Stimulated activated CD4-positive, alpha-beta T cell treated with anti-CD3 and anti-CD28 coated beads, Interleukin-12 subunit alpha, Interleukin-12 subunit beta, amount 100 ng/mL, for 48 hours (primary cell): ENCODE results near the gene POLR1C.
"Not testable (repeated sequence)": the region's sequence is repeated elsewhere in the genome, so short reads cannot be mapped to it uniquely, and the experiment has no call there.

Experiments
- DNase-seq, 3 donors: peaks; one replicate each; pipeline ENCODE4 v3.0.0-alpha.2; 2020; ENCODE audit warnings: low read depth in 2 of 3, low spot score in 1 of 3

POLR1C gene

DNA sequence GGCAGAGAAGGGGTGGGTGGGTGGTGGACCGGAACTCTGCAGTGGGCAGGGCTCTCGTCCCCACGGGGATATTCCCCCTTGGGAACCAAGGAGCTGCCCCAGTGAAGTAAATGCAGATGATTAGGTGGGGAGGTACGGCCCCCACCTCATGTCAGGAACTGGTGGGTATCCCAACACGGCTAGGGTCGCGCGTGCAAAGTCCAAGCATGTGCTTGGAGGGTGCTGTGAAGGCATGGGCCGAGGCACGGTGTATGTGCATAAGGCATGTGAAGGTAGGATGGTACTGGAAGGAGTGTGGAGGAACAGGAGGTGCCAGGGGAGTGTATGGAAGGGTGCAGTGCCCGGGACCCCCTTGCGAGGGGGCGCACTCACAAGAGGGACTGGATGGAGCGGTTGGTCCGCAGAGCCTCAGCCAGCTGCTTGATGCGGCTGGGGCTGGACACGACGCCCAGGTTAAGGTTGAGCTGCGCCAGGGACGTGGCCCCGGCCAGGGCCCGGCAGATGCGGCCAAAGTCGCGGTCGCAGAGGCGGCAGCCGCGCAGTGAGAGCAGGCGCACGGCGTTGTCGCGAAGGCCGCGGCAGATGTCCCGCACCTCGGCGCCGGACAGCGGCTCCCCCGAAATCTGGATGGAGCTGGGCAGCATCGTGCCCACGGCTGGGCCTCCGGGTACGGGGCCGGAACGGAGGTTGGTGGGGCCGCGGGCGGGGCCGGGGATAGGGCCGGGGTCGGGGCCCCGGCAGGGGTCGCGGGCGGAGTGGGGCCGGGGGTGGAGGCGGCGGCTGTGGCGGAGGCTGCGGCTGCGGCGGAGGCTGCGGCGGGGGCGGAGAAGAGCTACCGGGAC is 7.5 kb upstream of the POLR1C start:
- no peak for DNase-seq

DNA sequence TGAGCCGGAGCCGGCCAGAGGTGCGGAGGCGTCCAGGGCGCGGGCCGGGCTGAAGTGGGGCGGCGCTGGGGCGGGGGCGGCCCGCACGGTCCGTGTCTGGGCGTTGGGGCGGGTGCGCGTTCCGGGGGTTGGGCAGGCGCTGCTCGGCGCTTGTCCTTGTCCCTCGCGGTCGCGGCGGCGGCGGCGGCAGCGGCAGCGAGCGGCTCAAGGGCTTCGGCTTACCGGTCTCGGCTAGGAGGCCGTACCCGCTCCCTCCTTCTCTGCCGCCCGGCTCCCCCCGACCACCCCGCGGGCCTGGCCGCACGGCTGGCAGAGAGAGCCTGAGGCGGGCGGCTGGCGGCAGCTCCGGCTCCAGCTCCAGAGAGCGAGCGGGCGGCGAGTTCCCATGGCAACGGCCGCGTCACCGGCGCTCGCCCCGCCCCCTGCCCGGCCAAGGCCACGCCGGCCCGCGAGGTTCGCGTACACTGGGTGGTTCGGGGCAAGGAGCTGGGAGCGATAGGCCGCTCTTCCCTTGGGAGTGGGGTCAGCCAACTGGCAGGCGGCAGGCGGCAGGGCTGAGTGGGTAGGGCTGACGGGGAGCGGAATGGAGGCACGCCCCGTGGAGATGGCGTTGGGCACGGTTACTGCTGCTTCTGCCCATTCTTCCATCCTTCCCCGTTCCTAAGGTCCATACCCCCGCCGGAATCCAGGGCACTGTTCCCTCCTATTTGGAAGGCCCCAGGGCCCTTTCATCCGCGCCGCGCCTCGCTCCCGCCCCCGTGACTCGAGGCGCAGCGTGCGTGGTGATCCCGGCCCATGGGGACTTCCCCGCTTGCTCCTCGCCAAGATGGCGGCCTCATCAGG is 6.7 kb upstream of the POLR1C start, which contains the start of gene LRRC73:
TSS of gene LRRC73 (minus strand) at position 363 of the 843 bp plus-strand sequence. CDS start 561 bp downstream, outside the sequence.
- DNase-seq = peak; percentile 33 to 78 (median 58)

DNA sequence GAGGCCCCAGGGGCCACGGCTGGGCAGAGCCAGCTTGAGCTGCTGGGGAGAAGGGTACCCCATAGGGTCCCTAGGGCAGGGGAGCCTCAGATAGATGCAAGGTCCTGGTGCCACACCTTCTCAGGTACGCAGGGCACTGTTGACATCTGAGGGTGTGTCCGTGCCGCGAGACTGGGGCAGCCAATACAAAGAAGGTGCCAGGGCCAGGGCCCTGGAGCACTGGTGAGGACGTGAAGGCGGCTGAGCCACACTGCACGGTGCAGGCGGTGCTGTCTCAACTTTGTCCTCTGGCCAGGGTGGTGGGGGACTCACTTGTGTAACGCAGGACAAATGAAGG is 6.1 kb upstream of the POLR1C start:
- no peak for DNase-seq

DNA sequence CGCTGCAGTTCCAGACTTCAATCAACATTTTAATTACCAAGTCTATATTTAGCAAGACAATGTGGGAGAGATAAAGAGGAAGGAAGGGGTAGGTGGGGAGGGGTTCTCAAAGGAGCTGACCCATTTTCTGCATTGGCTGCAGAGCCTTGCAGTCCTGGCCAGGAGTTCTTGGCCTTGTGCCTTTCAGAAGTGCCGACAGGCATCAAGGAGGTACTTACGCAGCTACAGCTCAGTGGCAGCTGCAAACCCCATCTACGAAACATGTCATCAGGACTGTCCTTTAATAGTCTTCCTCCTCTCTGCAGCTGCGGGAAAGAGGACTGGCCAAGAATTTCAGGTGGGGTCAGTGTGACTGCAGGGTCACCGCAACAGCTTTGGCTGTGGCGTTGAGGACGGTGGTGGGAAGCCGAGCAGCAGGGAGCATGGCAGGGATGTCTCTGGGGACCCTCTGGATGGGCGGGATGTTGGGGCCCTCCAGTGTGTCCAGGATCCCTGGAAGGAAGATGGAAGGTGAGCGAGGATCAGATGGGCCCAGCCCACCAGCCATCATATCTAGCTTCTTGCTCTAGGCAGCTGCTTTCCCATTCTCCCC is 5.0 kb upstream of the POLR1C start:
- no peak for DNase-seq

DNA sequence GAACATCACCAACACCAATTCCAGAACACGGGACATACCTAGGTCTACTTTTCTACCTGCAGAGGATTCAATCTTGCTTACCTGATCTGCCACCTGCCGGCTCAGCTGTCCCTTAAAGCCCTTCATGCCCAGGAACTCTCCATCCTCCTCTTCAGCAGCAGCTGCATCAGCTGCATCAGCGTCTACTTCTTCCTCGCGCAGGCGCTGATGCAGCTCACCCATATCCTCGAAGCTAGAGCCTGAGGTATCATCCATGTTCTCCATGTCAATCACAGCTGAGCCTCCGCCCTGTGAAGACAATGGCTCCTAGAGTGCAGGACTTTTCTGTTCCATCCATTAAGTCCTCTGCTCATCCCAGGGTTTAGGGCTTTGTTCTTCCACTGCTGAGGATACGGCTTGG is 1.1 kb upstream of the POLR1C start:
- DNase-seq = no peak

DNA sequence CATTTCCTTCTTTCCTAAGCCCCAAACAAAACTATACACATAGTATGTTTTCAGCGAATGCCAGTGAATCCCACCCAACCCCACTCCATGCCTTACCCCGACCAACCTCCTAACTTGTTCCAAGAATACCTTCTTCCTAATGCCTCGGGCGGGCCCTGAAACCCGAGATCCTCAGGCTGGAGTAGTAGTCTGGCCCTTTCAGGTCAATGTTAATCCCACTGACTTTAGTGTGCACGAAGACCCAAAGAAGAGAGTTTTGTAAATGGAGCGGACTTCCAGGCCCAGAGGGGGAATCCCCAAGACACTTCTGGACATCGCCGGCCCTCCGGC is 557 bp upstream of the POLR1C start:
- DNase-seq = no peak

DNA sequence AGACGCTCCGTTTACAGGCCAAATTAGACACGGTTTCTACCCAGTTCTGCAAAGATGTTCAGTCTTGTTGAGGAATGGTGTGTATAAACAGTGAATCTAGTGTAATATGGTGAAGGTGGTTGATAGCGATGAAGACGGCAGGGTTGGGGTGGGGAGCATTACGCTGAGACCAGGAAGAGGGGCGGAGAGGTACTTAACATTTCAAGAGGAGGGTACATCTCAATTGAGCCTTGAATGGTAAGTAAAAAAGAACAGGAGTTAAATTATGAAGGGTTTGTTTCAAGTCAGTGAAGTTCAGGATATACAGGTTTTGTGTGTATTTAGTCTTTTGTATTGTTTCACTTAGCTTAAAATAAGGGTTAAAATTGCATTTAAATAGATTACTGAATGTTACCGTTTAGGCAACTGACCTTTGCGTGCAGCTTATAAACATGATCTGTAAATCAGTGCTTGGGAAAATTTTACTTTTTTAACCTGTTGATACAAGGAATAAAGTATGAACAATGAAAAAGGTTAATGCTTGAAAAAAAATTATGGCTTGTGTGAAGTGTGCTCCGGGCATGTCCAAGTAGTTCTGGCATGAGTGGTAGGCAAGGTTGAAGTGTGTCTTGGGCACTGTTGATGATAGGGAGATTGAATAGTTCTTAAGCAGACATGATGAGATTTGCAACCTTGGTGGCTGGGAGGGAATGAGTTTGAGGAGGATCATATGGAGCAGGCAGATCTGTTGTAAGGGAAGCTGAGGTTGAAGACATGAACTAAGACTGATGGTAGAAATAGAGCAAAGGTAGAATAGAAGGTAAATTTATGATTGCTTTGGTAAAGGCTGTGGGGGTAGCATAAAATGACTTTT is 842 bp downstream of the POLR1C start:
- DNase-seq = no peak

DNA sequence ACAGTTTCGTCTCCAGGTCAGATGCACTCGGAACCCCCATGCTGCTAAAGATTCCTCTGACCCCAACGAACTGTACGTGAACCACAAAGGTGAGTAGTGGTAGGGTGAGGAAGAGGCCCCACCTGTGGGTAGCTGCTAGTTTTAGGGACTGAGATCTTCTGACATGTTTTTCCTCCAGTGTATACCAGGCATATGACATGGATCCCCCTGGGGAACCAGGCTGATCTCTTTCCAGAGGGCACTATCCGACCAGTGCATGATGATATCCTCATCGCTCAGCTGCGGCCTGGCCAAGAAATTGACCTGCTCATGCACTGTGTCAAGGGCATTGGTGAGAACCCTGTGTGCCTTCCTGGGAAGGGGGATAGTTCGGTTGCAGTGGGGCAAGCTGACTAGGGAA is 3.2 kb downstream of the POLR1C start:
- DNase-seq = no peak

DNA sequence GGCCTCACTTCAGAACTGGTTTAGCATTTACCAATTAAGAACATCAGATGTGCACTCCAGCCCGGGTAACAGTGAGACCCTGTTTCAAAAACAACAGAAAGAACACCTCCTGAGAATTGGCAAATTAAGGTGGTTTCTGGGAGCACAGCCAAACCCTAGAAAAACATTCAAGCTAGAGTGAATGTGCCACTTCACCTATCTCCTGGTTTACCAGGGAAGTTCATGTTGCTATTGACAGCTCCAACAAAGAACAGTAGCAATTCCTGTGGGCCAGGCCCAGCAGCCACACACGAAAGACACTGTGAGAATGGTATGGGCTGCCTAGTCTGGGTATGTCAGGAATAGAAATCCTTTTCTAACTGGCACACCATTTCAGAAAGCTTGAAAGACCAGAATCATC is 4.9 kb downstream of the POLR1C start:
- no peak for DNase-seq

DNA sequence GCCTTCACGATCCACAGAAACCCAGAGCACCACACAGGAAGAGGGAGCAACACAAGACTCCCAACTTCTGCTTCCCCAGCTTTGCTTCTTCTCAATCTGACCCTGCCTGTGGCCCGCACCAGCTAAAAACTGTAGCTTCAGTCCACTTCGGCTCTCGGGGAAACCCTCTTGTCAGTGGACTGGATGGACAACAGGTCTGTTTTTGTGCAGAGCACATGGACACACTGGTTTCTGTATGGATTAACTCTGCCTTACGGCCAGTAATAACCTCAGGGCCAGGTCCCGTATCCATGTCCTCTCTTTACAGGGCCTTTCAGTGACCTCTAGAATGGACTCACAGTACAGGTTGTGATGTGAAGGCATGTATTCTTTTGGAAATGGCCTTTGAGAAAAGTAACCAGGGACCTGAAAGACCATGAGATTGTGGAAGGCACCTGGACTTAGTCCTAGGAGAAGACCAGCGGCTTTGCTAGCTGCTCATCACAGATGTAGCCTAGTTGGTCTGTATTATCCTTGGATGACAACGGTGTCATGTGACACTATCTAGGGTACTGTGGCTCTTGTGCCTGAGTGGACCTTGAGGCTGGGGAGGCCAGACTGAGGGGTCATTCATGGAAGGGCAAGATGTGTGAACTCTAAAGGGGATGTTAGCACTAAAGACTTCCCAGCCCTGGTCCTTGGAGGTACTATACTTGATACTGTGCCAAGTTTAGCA is 5.8 kb downstream of the POLR1C start:
- no peak for DNase-seq

DNA sequence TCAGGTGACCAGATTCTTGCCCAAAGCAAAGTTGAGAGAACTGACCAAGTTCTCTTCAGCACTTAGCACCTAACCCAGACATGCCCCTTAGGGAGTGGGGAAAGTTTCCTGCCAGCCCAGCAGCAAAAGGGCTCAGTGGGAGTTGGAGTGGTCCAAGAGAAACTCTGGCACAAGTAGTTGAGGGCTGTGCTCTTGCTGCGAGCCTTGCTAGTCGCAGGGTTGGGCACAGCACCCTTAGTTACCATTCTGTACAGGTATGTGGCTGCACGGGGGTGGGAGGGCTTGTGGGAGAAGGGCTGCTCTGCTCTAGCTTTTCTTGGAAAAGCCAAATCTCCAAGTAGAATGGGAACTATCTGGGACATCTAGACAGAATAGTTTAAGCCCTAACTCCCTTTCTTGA is 6.4 kb downstream of the POLR1C start:
- no peak for DNase-seq

DNA sequence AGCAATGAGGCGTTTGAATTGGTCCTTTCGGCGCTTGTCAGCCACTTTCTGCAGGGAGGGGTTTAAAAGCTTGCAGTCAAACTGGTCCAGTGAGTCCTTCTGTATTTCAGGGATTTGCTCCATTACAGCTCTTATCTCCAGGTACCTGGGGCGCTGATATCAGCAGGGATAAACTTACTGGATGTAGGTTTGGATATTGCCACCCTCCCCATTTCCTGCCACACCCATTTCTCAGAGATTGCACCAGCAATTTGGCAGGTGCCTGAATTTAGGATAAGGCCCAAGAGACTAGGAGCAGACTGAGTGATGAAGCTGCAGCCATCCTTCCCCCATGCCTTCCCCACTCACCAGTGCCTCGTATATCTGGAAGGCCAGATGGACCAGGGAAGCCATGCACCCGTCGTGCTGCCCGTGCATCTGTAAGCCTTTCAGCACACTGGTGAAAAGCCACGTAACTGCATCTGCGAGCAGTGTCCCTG is 7.6 kb downstream of the POLR1C start:
- no peak for DNase-seq

DNA sequence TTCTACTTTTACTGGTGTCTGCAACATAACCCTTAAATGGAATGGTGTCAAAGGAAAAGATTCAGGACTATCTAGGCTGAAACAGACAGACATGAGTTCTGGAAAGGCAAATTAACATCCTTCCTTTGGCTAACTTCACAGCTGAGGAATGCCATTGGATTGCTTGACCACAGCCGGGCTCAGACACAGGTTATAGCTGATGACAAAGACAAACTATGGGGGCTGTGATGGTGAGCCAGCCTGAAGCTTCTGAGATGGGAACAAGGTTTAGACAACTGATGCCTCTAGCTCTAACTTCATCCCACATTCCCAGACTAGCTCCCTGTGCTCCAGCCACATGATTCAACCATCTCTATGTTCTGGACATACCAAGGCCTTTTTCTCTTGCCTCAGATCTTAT is 15.3 kb downstream of the POLR1C start:
- DNase-seq = no peak

DNA sequence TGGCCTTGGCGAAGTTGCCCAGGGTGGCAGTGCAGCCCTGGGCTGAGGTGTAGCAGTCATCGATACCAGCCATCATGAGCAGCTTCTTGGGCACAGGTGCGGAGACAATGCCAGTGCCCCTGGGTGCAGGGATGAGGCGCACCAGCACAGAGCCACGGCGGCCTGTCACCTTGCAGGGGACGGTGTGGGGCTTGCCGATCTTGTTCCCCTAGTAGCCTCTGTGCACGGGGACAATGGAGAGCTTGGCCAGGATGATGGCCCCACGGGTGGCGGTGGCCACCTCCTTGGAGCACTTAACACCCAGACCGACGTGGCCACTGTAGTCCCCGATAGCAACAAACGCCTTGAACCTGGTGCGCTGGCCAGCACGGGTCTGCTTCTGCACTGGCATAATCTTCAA is 22.1 kb downstream of the POLR1C start:
- DNase-seq = not testable (repeated sequence)

DNA sequence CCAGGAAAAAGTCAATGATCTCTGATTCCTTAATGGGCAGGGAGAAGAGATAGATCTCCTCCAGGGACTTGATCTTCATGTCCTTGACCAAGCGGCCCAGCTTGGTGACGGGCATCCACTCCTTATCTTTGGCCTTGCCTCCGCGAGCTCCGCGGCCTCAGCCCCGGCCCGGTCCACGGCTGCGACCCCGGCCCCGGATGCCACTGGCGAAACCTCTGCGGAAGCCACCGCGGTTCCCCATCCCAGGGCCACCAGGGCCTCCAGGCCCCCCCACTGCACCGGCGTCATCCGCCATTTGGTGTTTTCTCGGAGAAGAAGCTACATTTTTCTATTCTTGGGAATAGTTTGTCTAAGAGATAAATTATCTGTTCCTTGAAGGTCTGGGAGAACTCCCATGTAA is 22.5 kb downstream of the POLR1C start:
- not testable (repeated sequence) for DNase-seq

DNA sequence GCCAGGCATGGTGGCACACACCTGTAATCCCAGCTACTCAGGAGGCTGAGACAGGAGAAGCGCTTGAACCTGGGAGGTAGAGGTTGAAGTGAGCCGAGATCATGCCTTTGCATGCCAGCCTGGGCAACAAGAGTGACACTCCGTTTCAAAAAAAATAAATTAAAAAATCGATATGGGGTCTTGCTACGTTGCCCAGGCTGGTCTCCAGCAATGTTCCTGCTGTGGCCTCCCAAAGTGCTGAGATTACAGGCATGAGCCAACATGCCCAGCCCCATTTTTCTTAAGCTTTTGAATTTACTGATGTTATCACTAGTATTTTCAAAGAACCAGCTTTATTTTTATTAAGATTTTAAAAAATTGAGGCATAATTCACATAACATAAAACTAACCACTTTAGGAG is 23.6 kb downstream of the POLR1C start:
- DNase-seq = no peak

DNA sequence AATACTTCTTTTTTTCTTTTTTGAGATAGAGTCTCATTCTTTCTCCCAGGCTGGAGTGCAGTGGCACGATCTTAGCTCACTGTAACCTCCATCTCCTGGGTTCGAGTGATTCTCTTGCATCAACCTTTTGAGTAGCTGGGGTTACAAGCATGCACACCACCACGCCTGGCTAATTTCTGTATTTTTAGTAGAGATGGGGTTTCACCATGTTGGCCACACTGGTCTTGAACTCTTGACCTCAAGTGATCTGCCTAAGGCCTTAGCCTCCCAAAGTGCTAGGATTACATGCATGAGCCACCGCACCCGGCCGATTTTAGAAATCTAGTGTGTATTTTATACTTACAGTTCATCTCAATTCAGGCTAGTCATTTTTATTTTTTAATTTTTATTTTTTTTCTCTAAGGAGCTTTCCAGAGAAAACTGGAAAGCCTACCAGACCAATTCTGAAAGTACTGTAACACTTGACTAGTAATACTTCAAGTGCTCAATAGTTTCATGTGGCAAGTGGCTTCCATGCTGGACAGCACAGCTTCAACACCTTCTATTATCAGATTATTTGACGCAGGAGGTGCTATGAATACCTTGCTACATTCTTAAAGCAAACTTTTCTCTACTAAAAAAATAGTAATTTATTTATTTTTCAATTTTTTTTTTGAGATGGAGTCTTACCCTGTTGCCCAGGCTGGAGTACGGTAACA is 25.0 kb downstream of the POLR1C start:
- DNase-seq = no peak

DNA sequence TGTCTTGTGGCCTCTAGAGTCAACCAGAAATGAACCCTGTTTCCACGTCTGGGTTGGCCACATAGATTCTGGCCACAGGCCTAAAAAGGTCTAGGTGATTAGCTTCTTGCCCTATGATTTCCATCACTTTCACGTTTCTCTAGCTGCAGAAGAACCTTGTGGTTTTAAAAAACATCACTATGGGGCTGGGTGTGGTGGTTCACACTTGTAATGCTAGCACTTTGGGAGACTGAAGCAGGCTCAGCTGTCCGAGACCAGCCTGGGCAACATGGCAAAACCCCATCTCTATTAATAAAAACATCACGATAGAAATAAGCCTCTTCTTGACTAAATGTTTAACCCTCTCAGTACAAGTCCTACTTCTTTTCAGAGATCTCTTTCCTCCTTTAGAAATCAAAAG is 27.6 kb downstream of the POLR1C start:
- no peak for DNase-seq

DNA sequence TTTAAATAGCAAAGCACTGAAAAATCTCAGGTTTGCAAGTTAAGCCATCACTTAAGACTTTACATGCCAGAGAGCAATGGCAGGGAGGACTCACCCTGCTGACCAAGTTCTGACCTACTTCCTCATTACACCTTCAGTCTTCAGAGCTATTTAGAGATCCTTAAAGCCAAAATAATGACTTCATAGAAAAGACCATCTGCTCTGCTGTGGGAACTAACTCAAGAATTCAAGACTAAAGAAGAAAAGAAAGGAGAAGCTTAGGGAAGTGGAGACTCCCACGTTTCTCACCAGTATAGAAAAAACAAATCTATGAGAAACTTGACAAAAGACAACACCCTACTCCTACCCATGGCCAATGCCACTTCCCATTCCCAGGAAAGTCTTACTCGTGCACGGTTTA is 30.3 kb downstream of the POLR1C start:
- no peak for DNase-seq

DNA sequence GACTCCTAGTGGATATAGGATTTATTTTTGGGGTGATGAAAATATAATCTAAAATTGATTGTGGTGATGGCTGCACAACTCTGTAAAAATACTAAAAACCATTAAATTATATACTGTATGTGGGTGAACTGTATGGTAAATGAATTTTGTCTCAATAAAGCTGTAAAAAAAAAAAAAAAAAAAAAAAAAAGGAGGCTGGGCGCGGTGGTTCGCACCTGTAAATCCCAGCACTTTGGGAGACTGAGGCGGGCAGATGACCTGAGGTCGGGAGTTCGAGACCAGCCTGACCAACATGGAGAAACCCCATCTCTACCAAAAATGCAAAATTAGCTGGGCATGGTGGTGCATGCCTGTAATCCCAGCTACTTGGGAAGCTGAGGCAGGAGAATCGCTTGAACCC is 40.7 kb downstream of the POLR1C start:
- DNase-seq = not testable (repeated sequence)
